H9 (cell line): Measurements from ENCODE around the gene CATSPERB. TPM values are rescaled to one million over a fixed set of nuclear protein-coding genes. Genes with fewer than 3 reads are reported as not detected.

Experiments used
- DNase-seq: peaks from one replicate; pipeline ENCODE4 v3.0.0-alpha.2; 2017
- H2AFZ ChIP-seq: one replicate; pipeline ENCODE4 v1.6.1; 2013; ENCODE audit warnings: mild to moderate bottlenecking, low read length, control low read depth, moderate library complexity
- H2AK5ac ChIP-seq: 2 replicates; pipeline ENCODE4 v1.6.1; 2013; ENCODE audit warnings: low read length, control low read depth, mixed read lengths; ENCODE audit not compliant: insufficient read length
- H2BK120ac ChIP-seq: one replicate; pipeline ENCODE4 v1.6.1; 2013; ENCODE audit warnings: low read depth, mild to moderate bottlenecking, low read length, control low read depth, inconsistent platforms; ENCODE audit not compliant: poor library complexity, severe bottlenecking
- H2BK12ac ChIP-seq: 2 replicates; pipeline ENCODE4 v1.6.1; 2013; ENCODE audit warnings: low read length, control low read depth, mixed read lengths, low read depth; ENCODE audit not compliant: insufficient read length
- H2BK15ac ChIP-seq: 2 replicates; pipeline ENCODE4 v1.6.1; 2013; ENCODE audit warnings: low read depth, low read length, control low read depth
- H2BK20ac ChIP-seq: one replicate; pipeline ENCODE4 v1.6.1; 2013; ENCODE audit warnings: low read depth, mild to moderate bottlenecking, low read length, control low read depth, inconsistent platforms; ENCODE audit not compliant: poor library complexity, severe bottlenecking
- H2BK5ac ChIP-seq: 2 replicates; pipeline ENCODE4 v1.6.1; 2013; ENCODE audit warnings: low read length, control low read depth, mixed read lengths; ENCODE audit not compliant: insufficient read length
- H3K14ac ChIP-seq: 2 replicates; pipeline ENCODE4 v1.6.1; 2013; ENCODE audit warnings: low read length, control low read depth; ENCODE audit not compliant: insufficient read depth
- H3K18ac ChIP-seq: 2 replicates; pipeline ENCODE4 v1.6.1; 2013; ENCODE audit warnings: low read depth, mild to moderate bottlenecking, mixed read lengths, low read length, control low read depth; ENCODE audit not compliant: insufficient read length
- H3K23ac ChIP-seq: 2 replicates; pipeline ENCODE4 v1.6.1; 2013; ENCODE audit warnings: low read length, control low read depth, mixed read lengths, low read depth; ENCODE audit not compliant: insufficient read length
- H3K23me2 ChIP-seq: 2 replicates; pipeline ENCODE4 v1.6.1; 2013; ENCODE audit warnings: low read depth, mild to moderate bottlenecking, mixed read lengths, low read length, control low read depth; ENCODE audit not compliant: insufficient read length, poor library complexity, severe bottlenecking
- H3K27ac ChIP-seq: 2 replicates; pipeline ENCODE4 v1.5.1; 2013; ENCODE audit warnings: low read length, control low read depth, mixed read lengths, low read depth; ENCODE audit not compliant: insufficient read length
- H3K27me3 ChIP-seq: 2 replicates; pipeline ENCODE4 v1.6.1; 2013; ENCODE audit warnings: low read length, control low read depth, inconsistent platforms; ENCODE audit not compliant: insufficient read depth
- H3K4ac ChIP-seq: 2 replicates; pipeline ENCODE4 v1.6.1; 2013; ENCODE audit warnings: low read depth, mild to moderate bottlenecking, control low read depth, inconsistent platforms, low read length, moderate library complexity
- H3K4me1 ChIP-seq: 2 replicates; pipeline ENCODE4 v1.6.1; 2013; ENCODE audit warnings: low read length, control low read depth, inconsistent platforms; ENCODE audit not compliant: insufficient read depth
- H3K4me2 ChIP-seq: 2 replicates; pipeline ENCODE4 v1.6.1; 2013; ENCODE audit warnings: low read length, control low read depth, mixed read lengths; ENCODE audit not compliant: insufficient read length, insufficient read depth
- H3K56ac ChIP-seq: 2 replicates; pipeline ENCODE4 v1.6.1; 2013; ENCODE audit warnings: low read depth, mild to moderate bottlenecking, mixed read lengths, low read length, control low read depth; ENCODE audit not compliant: insufficient read length
- H3K79me1 ChIP-seq: 2 replicates; pipeline ENCODE4 v1.6.1; 2013; ENCODE audit warnings: low read depth, mild to moderate bottlenecking, moderate library complexity, low read length, control low read depth, inconsistent platforms; ENCODE audit not compliant: insufficient read depth, poor library complexity, severe bottlenecking
- H3K79me2 ChIP-seq: 2 replicates; pipeline ENCODE4 v1.6.1; 2013; ENCODE audit warnings: low read length, control low read depth, inconsistent platforms; ENCODE audit not compliant: insufficient read depth
- H3K9ac ChIP-seq: 2 replicates; pipeline ENCODE4 v1.6.1; 2013; ENCODE audit warnings: low read length, control low read depth, mixed read lengths; ENCODE audit not compliant: insufficient read length; ENCODE audit errors: extremely low read depth
- H3K9me3 ChIP-seq: one replicate; pipeline ENCODE4 v1.6.1; 2013; ENCODE audit warnings: low read depth, low read length, inconsistent platforms; ENCODE audit not compliant: control insufficient read depth
- H3T11ph ChIP-seq: one replicate; pipeline ENCODE4 v1.6.1; 2013; ENCODE audit warnings: mild to moderate bottlenecking, low read length, control low read depth, inconsistent platforms
- H4K20me1 ChIP-seq: one replicate; pipeline ENCODE4 v1.6.1; 2013; ENCODE audit not compliant: control insufficient read depth, insufficient read length, insufficient read depth
- H4K5ac ChIP-seq: 2 replicates; pipeline ENCODE4 v1.6.1; 2013; ENCODE audit warnings: low read depth, mild to moderate bottlenecking, mixed read lengths, low read length, control low read depth; ENCODE audit not compliant: insufficient read length
- H4K8ac ChIP-seq: replicated peaks from 2 replicates; pipeline ENCODE4 v1.6.1; 2013; ENCODE audit warnings: low read length, control low read depth, mixed read lengths, low read depth; ENCODE audit not compliant: insufficient read length
- H4K91ac ChIP-seq: 2 replicates; pipeline ENCODE4 v1.6.1; 2013; ENCODE audit warnings: low read depth, mild to moderate bottlenecking, moderate library complexity, mixed read lengths, low read length, control low read depth; ENCODE audit not compliant: insufficient read length
- H3K27ac Mint-ChIP-seq, 3 experiments: 2 replicates in 2 of 3; 3 replicates in 1 of 3; pipeline ENCODE4 v1.8.0; 2020 to 2021; ENCODE audit warnings: mixed read lengths in 3 of 3, mild to moderate bottlenecking in 1 of 3, moderate library complexity in 1 of 3
- H3K27me3 Mint-ChIP-seq: 2 replicates; pipeline ENCODE4 v1.8.0; 2021; ENCODE audit warnings: low read depth, mild to moderate bottlenecking, moderate library complexity, mixed read lengths
- H3K36me3 Mint-ChIP-seq, 3 experiments: 2 replicates in 2 of 3; 3 replicates in 1 of 3; pipeline ENCODE4 v1.8.0; 2020 to 2021; ENCODE audit warnings: low read depth in 3 of 3, mixed read lengths in 3 of 3; ENCODE audit not compliant: insufficient read depth in 1 of 3
- H3K4me1 Mint-ChIP-seq, 2 experiments: 2 replicates each; pipeline ENCODE4 v1.8.0; 2020; ENCODE audit warnings: mixed read lengths in 2 of 2
- H3K4me3 Mint-ChIP-seq, 2 experiments: 2 replicates in 1 of 2; 3 replicates in 1 of 2; pipeline ENCODE4 v1.8.0; 2020 to 2021; ENCODE audit warnings: mild to moderate bottlenecking in 2 of 2, mixed read lengths in 2 of 2, moderate library complexity in 1 of 2
- H3K9me3 Mint-ChIP-seq, 2 experiments: 2 replicates in 1 of 2; 3 replicates in 1 of 2; pipeline ENCODE4 v1.8.0; 2020; ENCODE audit warnings: mild to moderate bottlenecking in 2 of 2, mixed read lengths in 2 of 2, moderate library complexity in 1 of 2
- WGBS: extraction: QIAGEN DNeasy Blood & Tissue Kit; methylation state at CpG from one replicate; pipeline ENCODE4 v1.1.7; 2013; ENCODE audit warnings: missing lambda C conversion rate, low lambda C conversion rate, mixed read lengths; ENCODE audit not compliant: insufficient read length; ENCODE audit errors: extremely low coverage; 5-methylcytosine and 5-hydroxymethylcytosine counted together
- total RNA-seq: library from RNA; stranded (reverse); gene quantifications from 2 replicates; pipeline ENCODE4 v1.2.1, GENCODE V29; 2021
- TF ChIP-seq, protein P1 (sequence below): fragments of 200-600 bp; sonication (generic); conservative IDR thresholded peaks from 3 replicates; pipeline ENCODE4 v1.8.0; 2021; ENCODE audit warnings: antibody characterized with exemption, mild to moderate bottlenecking

CATSPERB gene
- total RNA-seq, 1 experiment from 2014 or later = 0.48 TPM

DNA sequence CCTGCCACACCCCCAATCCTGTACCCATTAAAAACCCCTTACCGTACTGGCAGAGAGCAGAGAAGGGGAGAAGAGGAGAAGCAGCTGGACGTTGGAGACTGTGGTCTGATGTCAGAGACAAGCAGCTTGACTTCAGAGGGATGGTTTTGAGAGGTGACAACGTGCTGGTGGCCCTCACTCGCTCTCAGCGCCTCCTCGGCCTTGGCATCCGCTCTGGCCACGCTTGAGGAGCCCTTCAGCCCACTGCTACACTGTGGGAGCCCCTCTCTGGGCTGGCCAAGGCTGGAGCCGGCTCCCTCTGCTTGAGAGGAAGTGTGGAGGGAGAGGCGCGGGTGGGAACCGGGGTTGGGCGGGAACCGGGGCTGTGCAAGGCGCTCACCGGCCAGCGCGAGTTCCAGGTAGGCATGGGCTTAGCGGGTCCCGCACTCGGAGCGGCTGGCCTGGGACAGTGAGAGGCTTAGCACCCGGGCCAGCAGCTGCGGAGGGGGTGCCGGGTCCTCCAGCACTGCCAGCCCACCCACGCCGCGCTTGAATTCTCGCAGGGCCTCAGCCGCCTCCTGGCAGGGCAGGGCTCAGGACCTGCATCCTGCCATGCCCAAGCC is 154.2 kb downstream of the CATSPERB start:
- H3K4me3 Mint-ChIP-seq = no peak overlapping the region
- no CpG with 5 or more reads among the region's 30 CpGs for WGBS
- peaks cover 20 to 27% of the 10 kb centered on the region in 2 experiments for H3K9me3 Mint-ChIP-seq

More for the DNA sequence above, 154.2 kb downstream of the CATSPERB start:
- Histone ChIP-seq H3K23ac (no peak overlapping the region), H3K27ac (no peak overlapping the region), H4K5ac (no peak overlapping the region), H3K9me3 (peaks cover 7% of the 10 kb centered on the region), H2BK120ac (no peak overlapping the region), H2BK15ac (no peak overlapping the region), H2AK5ac (no peak overlapping the region), H2AFZ (no peak overlapping the region), H3K56ac (no peak overlapping the region), H3K23me2 (peaks cover 5% of the 10 kb centered on the region), H4K8ac (no peak overlapping the region), H4K91ac (no peak overlapping the region), H3K4me1 (peaks cover 17% of the 10 kb centered on the region; the same call in 1 of the 2 replicates), H4K20me1 (no peaks in the 10 kb centered on the region), H3K4ac (no peak overlapping the region), H3K18ac (no peak overlapping the region), H2BK12ac (no peak overlapping the region), H3K4me2 (no peak overlapping the region), H3K79me2 (no peaks in the 10 kb centered on the region), H3K9ac (no peak overlapping the region), H3K14ac (no peak overlapping the region), H3T11ph (no peak overlapping the region), H3K27me3 (peaks cover 21% of the 10 kb centered on the region; the same call in 1 of the 2 replicates), H3K79me1 (no peaks in the 10 kb centered on the region), H2BK20ac (no peak overlapping the region), H2BK5ac (no peak overlapping the region)
- peaks cover 8 to 24% (median 8%) of the 10 kb centered on the region in 3 experiments for H3K36me3 Mint-ChIP-seq
- no peak overlapping the region for H3K27ac Mint-ChIP-seq
- H3K27me3 Mint-ChIP-seq = peaks cover 83% of the 10 kb centered on the region
- DNase-seq = no peak
- H3K4me1 Mint-ChIP-seq = peaks cover 39 to 42% of the 10 kb centered on the region in 2 experiments
- TF ChIP-seq, protein P1, sequence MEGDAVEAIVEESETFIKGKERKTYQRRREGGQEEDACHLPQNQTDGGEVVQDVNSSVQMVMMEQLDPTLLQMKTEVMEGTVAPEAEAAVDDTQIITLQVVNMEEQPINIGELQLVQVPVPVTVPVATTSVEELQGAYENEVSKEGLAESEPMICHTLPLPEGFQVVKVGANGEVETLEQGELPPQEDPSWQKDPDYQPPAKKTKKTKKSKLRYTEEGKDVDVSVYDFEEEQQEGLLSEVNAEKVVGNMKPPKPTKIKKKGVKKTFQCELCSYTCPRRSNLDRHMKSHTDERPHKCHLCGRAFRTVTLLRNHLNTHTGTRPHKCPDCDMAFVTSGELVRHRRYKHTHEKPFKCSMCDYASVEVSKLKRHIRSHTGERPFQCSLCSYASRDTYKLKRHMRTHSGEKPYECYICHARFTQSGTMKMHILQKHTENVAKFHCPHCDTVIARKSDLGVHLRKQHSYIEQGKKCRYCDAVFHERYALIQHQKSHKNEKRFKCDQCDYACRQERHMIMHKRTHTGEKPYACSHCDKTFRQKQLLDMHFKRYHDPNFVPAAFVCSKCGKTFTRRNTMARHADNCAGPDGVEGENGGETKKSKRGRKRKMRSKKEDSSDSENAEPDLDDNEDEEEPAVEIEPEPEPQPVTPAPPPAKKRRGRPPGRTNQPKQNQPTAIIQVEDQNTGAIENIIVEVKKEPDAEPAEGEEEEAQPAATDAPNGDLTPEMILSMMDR = no peak
